AG20443 (cell line): ENCODE data around the gene BEAN1.
"Not testable (repeated sequence)": the region's sequence is repeated elsewhere in the genome, so short reads cannot be mapped to it uniquely, and the experiment has no call there.

Experiments
- DNase-seq: peaks from one replicate; pipeline ENCODE4 v3.0.0; 2012; ENCODE audit warnings: low spot score, mixed read lengths

Gene BEAN1

DNA sequence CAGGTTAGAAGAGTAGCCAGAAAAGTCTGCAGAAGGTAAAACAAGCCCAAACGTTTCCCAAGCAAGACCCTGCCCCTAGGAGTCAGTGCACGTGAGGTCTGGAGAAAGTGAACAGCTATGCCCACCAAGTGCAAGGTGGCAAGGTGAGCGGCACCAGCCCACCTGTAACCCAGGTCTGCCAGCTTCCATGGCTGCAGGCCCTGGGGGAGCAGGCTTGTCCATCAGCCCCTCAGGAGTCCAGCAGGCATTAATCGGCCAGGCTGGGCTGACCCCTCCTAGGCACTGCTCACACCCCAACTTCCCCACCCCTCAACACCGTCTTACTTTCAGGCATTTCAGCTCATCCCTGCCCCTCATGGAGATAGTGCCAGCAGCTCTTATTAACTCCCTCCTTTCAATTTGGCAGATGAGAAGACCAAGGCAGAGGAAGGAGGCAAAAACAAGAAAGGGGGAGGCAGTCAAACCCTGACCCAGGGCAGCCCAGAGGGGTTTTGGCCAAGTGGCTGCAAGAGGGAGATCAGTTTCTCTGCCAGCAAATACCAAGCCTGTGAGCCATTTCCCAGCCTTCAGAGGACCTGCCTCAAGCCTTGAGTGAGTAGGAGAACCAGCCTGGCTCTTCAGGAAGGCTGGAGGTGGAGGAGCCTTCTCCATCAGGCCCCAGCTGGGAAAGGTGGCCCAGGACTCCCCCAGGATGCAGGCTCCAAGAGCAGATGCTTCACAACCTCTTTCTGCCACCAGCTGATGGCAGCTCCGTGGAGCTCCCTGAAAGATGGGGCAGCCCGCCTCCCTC, 14.7 kb downstream of the BEAN1 start:
- peak; percentile 81 for DNase-seq

DNA sequence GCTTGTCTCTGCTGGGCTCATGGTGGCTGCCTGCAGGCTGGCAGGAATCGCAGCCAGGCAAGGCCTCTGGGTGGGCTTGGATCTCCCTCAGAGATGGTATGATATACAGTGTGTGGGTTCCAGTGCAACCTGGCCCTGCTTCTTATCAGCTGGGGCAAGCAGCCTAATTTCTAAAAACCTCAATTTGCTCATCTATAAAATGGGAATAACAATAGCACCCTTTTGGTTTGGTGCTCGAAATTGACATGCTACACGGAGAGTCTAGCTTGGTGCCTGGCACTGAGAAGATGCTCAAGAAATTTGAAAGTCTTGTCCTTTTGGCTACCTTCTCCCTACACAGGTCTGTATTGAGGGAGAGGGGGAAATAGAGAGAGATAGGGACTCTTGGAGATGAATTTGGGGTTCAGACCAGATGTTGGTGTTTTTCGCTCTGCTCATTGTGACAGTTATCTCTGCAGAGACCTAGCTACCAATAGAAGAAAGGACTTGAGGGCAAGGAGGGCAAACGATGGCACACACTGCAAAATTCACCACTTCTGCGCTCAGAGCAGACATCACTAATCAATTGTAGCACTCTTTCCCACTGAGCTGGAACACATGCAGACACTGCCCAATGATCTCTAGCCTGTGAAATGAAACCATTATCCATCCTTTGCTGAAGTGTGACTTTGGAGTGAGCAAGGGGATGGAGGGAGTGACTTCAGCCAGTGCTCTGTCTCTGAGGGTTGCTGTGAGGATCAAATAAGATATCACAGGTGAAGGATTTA, 15.6 kb downstream of the BEAN1 start:
- no peak for DNase-seq

- DNase-seq = peak; percentile 81
Observed at GRCh38 chr16:66443269-66443652, 16.2 kb downstream of the BEAN1 start.

DNA sequence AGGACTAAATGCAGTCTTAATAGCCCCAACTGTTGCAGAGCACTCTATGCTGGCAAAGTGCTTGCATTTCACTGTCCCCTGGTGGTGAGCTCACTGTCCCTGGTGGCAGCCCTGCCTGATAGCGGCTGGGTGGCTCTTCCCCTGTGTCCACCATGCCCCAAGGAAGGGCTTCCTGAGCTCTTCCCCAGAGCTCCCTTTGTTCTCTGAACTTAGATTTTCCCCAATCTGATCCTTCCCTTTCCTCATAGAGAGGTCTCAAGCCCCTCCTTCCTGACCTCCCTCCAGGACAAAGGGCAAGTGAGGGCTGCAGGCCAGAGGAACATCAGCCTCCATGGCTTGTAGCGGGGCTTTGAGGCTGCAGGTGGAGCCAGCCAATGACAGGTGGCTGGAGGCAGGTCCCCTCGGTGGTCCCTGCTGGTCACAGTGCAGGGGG, 17.0 kb downstream of the BEAN1 start:
- no peak for DNase-seq

DNA sequence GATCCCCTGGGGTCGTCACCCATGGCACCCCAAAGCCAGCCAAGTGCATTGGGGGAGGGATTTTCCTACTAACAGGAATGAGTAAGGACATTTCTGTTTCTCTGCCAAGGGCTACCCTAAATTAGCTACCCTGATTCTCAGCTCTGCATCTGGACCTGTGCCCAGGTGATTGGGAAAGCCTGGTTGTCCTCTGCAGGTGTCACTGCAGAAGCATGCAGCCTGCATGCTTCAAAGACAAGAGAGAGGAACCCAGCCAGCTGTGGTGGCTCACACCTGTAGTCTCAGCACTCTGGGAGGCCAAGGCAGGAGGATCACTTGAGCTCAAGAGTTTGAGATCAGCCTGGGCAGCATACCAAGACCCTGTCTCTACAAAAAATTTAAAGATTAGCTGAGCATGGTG, 19.6 kb downstream of the BEAN1 start:
- DNase-seq = no peak

DNA sequence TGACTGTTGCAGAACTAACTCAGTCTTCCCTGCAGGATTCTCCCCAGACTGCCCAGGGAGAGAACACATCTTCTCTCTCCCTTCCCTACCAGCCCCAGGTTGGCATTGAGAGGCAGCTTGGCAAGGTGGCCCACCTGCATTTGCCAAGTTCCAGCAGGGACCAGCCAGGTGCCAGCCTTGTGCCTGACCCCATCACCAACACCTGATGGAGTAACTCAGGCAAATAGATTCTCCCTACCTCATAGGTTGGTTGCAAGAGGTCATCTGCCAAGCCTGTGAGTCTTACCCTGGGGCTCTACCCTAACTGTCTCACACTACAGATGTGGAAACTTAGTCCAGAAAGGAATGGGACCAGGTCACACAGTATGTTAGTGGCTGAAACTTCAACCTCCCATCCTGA, 20.4 kb downstream of the BEAN1 start:
- DNase-seq = no peak

DNA sequence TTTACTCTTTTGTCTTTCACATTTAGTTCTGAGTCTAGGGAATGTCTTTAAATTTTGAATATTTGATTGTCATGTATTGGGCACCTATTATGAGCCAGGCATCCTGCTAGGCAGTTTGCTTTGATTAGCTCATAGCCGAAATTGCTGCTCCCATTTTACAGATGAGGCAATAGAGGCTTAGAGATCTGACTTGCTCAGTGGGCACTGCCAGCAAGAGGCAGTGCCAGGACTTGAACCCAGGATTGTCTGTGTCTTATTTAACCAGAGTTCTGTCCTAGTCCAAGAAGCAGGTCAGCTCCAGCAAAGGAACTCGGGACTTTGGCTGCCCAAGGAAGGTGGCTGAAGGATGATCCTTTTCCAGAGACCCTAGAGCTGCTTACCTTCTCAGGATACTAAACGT, 24.5 kb downstream of the BEAN1 start:
- DNase-seq = no peak

GRCh38 chr16:66453230-66453629, 26.1 kb downstream of the BEAN1 start:
- not testable (repeated sequence) for DNase-seq

DNA sequence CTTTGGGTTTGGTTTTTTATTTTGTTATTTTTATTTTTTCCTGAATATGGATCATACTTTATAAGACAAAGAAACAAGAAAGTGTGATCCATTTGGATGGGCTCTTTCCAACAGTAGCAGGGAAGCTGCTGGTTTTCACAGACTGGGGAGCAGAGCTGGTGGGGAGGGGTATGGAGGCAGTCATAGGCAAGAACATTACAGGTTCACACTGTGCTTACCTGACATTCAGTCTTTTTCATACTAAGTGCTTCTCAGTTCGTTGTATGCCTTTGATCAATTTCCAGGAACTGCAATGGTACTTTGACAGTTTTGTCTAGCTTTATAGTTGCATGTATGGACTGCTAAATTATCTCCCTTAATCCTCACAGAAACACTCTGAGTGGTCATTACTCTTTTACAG, 27.7 kb downstream of the BEAN1 start:
- no peak for DNase-seq

DNA sequence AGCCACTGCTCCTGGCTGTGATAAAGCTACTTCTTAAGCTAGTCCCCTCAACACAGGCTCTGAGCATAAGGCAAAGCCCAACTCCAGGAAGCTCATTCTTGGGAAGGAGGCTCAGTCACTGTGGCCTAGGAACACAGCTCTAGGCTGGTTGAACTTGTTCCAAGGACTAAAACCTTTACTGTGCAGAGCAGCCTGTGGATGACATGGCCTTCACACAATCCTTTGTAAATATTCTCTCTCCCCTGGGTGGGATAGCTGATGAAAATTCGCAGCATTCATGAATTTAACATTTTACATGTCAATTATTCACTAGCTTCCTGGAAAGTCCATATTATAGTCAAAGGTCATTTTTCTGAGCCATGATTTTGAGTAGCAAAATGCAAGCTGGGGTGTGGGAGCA, 28.9 kb downstream of the BEAN1 start:
- no peak for DNase-seq

GRCh38 chr16:66457888-66458287, 30.8 kb downstream of the BEAN1 start:
- peak; percentile 32 for DNase-seq

GRCh38 chr16:66458292-66458691, 31.2 kb downstream of the BEAN1 start:
- no peak for DNase-seq

DNA sequence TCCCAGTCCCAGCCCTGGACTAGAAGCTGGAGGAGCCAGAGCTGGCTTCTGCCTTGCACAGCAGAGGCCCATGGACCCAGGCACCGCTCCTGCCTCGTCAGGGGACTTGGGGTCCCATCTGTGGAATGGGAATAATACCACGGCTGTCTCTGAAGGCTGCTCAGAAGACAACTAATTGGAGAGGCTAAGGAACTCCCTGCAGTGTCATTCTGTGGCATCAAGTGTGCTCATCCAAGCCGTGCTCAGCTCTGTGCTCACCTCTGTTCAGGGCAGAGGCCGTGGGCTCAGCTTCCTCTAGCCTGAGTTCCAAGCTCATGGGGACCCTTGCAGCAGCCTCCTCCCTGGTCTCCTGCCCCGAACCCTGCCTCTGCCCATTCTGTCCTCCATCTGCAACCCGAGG, 31.8 kb downstream of the BEAN1 start:
- DNase-seq = no peak

GRCh38 chr16:66459878-66460277, 32.8 kb downstream of the BEAN1 start:
- DNase-seq = peak; percentile 36

DNA sequence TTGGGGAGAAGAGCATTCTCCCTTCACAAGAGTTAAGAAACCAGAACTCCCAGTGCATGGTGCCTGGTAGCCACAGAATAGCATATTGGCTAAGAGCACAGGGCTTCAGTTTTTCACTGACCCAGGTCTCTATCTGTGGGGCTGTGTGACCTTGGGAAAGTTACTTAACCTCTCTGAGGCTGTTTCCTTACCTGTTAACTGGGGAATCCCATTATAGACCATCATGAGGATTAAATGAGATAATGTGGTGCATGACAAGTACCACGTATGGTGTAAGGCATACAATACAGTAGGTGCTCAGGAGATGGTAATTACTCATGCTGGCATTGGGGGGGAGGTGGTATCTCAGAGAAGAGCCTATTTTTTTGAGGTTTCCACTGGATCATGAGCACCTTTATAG, 33.6 kb downstream of the BEAN1 start:
- DNase-seq = no peak

DNA sequence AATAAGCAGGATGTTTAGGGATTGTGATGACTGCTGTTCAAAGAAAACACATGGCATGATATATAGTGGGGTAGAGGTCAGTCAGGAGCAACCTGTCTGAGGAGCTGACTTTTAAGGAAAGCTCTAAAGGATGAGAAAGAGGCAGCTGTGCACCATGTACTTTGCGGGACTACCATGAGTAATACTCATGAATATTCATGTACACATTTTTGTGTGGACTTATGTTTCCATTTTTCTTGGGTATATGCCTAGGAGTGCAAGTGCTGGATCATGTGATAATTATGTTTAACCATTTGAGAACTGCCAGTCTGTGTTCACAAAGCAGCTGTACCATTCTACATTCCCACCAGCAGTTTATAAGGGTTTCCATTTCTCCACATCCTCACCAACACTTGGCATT, 35.8 kb downstream of the BEAN1 start:
- DNase-seq = no peak

DNA sequence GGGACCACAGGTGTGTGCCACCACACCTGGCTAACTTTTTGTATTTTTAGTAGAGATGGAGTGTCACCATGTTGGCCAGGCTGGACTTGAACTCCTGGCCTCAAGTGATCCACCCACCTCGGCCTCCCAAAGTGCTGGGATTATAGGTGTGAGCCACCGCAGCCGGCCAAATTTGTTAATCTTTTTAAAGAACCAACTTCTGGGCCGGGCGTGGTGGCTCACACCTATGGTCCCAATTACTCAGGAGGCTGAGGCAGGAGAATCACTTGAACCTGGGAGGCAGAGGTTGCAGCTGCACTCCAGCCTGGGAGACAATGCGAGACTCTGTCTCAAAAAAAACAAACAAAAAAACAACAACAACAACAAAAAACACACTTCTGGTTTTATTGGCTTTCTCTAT, 38.9 kb downstream of the BEAN1 start:
- not testable (repeated sequence) for DNase-seq

DNA sequence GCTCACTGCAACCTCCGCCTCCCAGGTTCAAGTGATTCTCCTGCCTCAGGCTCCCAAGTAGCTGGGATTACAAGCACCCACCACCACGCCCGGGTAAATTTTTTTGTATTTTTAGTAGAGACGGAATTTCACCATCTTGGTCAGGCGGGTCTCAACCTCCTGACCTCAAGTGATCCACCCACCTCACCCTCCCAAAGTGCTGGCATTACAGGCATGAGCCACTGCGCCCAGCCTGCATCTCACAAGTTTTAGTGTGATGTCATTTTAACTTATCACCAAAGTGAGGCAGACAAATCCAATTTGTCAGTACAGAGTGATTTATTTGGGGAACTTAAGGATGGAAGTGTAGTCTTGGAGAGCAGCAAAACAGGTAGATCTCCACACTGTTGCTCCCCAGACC, 39.5 kb downstream of the BEAN1 start:
- DNase-seq = not testable (repeated sequence)

- no peak for DNase-seq
Observed at GRCh38 chr16:66467611-66468010, 40.5 kb downstream of the BEAN1 start.

DNA sequence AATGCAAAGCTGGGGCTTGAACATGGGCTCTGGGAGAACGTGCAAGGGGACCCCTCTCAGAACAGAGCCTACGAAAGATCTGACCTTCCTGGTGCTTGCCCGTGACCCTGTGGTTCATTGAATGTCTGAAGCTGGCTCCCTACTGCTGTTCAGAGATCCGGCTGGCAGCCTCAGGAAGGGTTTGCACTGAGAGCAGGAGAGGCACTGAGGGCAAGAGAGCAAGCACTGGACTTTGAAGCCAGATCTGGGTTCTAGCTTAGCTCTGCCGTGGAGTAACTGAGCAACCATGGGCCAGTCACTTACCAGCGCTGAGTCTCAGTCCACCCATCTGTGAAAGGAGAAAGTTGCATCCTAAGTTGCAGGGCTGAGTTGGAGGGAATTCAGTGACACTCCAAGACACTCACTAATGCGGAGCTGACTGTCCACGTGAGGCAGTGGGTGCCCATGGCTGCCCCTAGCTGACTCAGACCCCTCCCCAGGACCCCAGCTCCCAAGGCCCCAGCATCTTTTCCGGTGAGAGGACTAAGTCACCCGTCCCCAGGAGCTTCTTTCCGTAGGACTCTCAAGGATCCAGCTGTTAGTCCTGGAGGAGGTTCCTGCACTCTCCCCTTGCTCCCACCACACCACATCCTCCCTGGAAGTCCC, 41.3 kb downstream of the BEAN1 start:
- DNase-seq = no peak

- no peak for DNase-seq
Observed at GRCh38 chr16:66469291-66469946, 42.3 kb downstream of the BEAN1 start.

DNA sequence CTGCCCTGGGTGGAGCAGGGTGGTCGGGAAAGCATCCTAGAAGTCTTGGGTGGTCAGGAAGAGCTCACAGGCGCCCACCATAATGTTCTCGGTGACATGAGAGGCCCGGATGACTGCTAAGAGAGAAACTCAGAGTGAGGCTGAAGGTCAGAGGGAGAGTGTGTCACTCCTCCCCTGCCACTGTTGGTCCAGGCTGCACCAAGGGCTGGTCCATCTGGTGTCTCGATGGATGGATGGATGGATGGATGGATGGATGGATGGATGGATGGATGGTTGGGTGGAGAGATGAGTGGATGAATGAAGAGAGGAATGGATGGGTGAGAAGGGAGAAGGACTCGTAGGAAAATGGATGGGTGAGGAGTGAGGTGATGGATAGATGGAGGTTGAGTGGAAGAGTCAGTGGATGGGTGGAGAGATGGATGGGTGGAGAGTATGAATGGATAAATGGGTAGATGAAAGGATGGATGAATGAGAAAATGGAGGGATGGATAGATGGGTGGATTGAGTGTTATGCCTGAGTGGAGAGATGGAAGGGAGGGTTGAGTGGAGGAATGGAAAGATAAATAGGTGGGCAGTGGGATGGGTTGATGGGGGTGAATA, 43.0 kb downstream of the BEAN1 start:
- DNase-seq = no peak
